Hepatocyte (in vitro differentiated cells): ENCODE measurements around the gene FAM216A.

ENCODE experiments used
- CTCF ChIP-seq: fragments of 200-600 bp; sonication (generic); IDR thresholded peaks from 2 replicates; pipeline ENCODE4 v1.5.1; 2016; ENCODE audit warnings: antibody characterized with exemption, mild to moderate bottlenecking; ENCODE audit not compliant: poor library complexity
- EZH2 ChIP-seq: fragments of 200-600 bp; sonication (generic); IDR thresholded peaks from 2 replicates; pipeline ENCODE4 v1.6.1; 2016; ENCODE audit warnings: antibody characterized with exemption, mild to moderate bottlenecking, borderline replicate concordance
- EZH2phosphoT487 ChIP-seq: fragments of 200-600 bp; sonication (generic); IDR thresholded peaks from one replicate; pipeline ENCODE4 v1.6.1; 2018; ENCODE audit warnings: antibody characterized with exemption, mild to moderate bottlenecking, low read depth, moderate library complexity; ENCODE audit not compliant: unreplicated experiment, severe bottlenecking

- TF ChIP-seq CTCF = no peak
- TF ChIP-seq EZH2 = no peak
- no peak for TF ChIP-seq EZH2phosphoT487
These were observed 32.7 kb downstream of the FAM216A start for GRCh38 chr12:110501399-110501751.
